Sigmoid colon (tissue), 7 donors: ENCODE results near the gene C4B. TPM values are rescaled to one million over a fixed set of nuclear protein-coding genes. Genes with fewer than 3 reads are reported as not detected.
"Not testable (repeated sequence)": the region's sequence is repeated elsewhere in the genome, so short reads cannot be mapped to it uniquely, and the experiment has no call there.

ENCODE experiments used
- DNase-seq: peaks from one replicate; pipeline ENCODE4 v3.0.0-alpha.2; 2019
- H3K27ac ChIP-seq, 4 donors: fragments of 200-600 bp; sonication (generic); one replicate each; pipeline ENCODE4 v1.5.1; 2016 to 2019; ENCODE audit warnings: mild to moderate bottlenecking in 1 of 4
- H3K27me3 ChIP-seq, 3 donors: fragments of 200-600 bp; sonication (generic); one replicate each; pipeline ENCODE4 v1.5.1; 2019; ENCODE audit warnings: mild to moderate bottlenecking in 1 of 3
- H3K36me3 ChIP-seq, 4 donors: fragments of 200-600 bp; sonication (generic); one replicate each; pipeline ENCODE4 v1.5.1; 2016 to 2019
- H3K4me1 ChIP-seq, 4 donors: fragments of 200-600 bp; sonication (generic); one replicate each; pipeline ENCODE4 v1.5.1; 2017 to 2019
- H3K4me3 ChIP-seq, 4 donors: fragments of 200-600 bp; sonication (generic); one replicate each; pipeline ENCODE4 v1.5.1; 2017 to 2019; ENCODE audit warnings: mild to moderate bottlenecking in 2 of 4, moderate library complexity in 1 of 4
- H3K9me3 ChIP-seq, 4 donors: fragments of 200-600 bp in 3 of 4; sonication (generic) in 3 of 4; one replicate each; pipeline versions ENCODE4 v1.5.1 to v1.6.1; 2013 to 2019
- CTCF ChIP-seq, 4 experiments: fragments of 450-650 bp in 3 of 4; fragments of 200-600 bp in 1 of 4; IDR thresholded peaks; one replicate each; pipeline ENCODE4 v1.5.1; 2016 to 2019; ENCODE audit warnings: antibody characterized with exemption in 4 of 4, mild to moderate bottlenecking in 3 of 4, moderate library complexity in 2 of 4
- EP300 ChIP-seq, 4 donors: sonication (generic); formaldehyde crosslinking; IDR thresholded peaks; one replicate each; pipeline ENCODE4 v1.6.1; 2017; ENCODE audit warnings: antibody characterized with exemption in 4 of 4
- POLR2A ChIP-seq, 2 donors: fragments of 450-650 bp; IDR thresholded peaks; one replicate each; pipeline ENCODE4 v1.6.1; 2016; ENCODE audit warnings: antibody characterized with exemption in 2 of 2, mild to moderate bottlenecking in 2 of 2, moderate library complexity in 2 of 2
- POLR2AphosphoS5 ChIP-seq, 4 donors: sonication (generic); formaldehyde crosslinking; IDR thresholded peaks; one replicate each; pipeline ENCODE4 v1.6.1; 2017; ENCODE audit warnings: antibody characterized with exemption in 4 of 4
- WGBS, 2 donors: extraction: QIAGEN DNeasy Blood & Tissue Kit; methylation state at CpG; one replicate each; pipeline ENCODE4 v1.1.7; 2013; 5-methylcytosine and 5-hydroxymethylcytosine counted together
- intact Hi-C: fragments of 100-400 bp; cut with DNase I; formaldehyde crosslinking; loops from one replicate; pipeline ENCODE4 v1.15.1; 2023
- polyA plus RNA-seq, 3 donors: library from polyadenylated mRNA; stranded (reverse); fragments of 200-250 nt; gene quantifications; one replicate each; pipeline ENCODE4 v1.2.3, GENCODE V29; 2013
- total RNA-seq, 4 donors: library from RNA; depleted of rRNA; stranded (reverse); fragments of >200 nt; gene quantifications; one replicate each; pipeline ENCODE4 v1.1.0, GENCODE V29; 2016
- donor health status: healthy with polysubstance abuse.
- donor health status: Bipolar disorder and iron deficiency.
- donor health status: healthy.

Gene C4B
- total and polyA plus RNA-seq, 7 donors: 3.2 to 291 (median 74.2) TPM

GRCh38 chr6:31977816-31978431 is 36.7 kb upstream of the C4B start:
- Histone ChIP-seq H3K36me3 (peaks cover 0 to 11% (median 9%) of the 10 kb centered on the region in 4 donors), H3K27me3 (no peaks in the 10 kb centered on the region), H3K4me1 (peaks cover 0 to 13% (median 8%) of the 10 kb centered on the region in 4 donors), H3K4me3 (no peak overlapping the region), H3K27ac (no peak overlapping the region), H3K9me3 (no peaks in the 10 kb centered on the region)
- peak; percentile 46 for DNase-seq
- WGBS, 2 donors: 95 to 96% methylated on average over 12 of the region's 12 CpGs
- intact Hi-C loops: loop anchor here (10.0 kb wide), 1 partner anchor 217 kb away; the partner anchor contains the start of genes GPSM3 and PBX2
- no peak for TF ChIP-seq POLR2A (IDR thresholded peaks at IDR 0.05)
- TF ChIP-seq POLR2AphosphoS5 (IDR thresholded peaks at IDR 0.05): no peak
- TF ChIP-seq CTCF (IDR thresholded peaks at IDR 0.05): no peak
- TF ChIP-seq EP300 (IDR thresholded peaks at IDR 0.05): no peak

GRCh38 chr6:31978831-31979230 is 35.8 kb upstream of the C4B start:
- Histone ChIP-seq H3K27me3 (no peaks in the 10 kb centered on the region), H3K36me3 (peaks cover 0 to 11% (median 9%) of the 10 kb centered on the region in 4 donors), H3K27ac (no peak overlapping the region), H3K4me1 (peaks cover 0 to 4% (median 0%) of the 10 kb centered on the region in 4 donors), H3K9me3 (no peaks in the 10 kb centered on the region), H3K4me3 (no peak overlapping the region)
- no peak for TF ChIP-seq POLR2A (IDR thresholded peaks at IDR 0.05)
- no peak for TF ChIP-seq CTCF (IDR thresholded peaks at IDR 0.05)
- no peak for TF ChIP-seq POLR2AphosphoS5 (IDR thresholded peaks at IDR 0.05)
- no peak for TF ChIP-seq EP300 (IDR thresholded peaks at IDR 0.05)
- no peak for DNase-seq
- 85 to 95% methylated on average over 5 of the region's 5 CpGs for WGBS, 2 donors
- intact Hi-C loops: loop anchor here (10.0 kb wide), 1 partner anchor 216 kb away; the partner anchor contains the start of genes GPSM3 and PBX2

- H3K4me3 ChIP-seq: no peak overlapping the region
- H3K27me3 ChIP-seq: no peaks in the 10 kb centered on the region
- DNase-seq: peak; percentile 46
- H3K27ac ChIP-seq: peak overlapping the region in 2 of 4 donors; percentile 1 to 17
- no peaks in the 10 kb centered on the region for H3K4me1 ChIP-seq
- H3K36me3 ChIP-seq: peaks cover 0 to 11% (median 9%) of the 10 kb centered on the region in 4 donors
- intact Hi-C loops: loop anchor here (10.0 kb wide), 1 partner anchor 215 kb away; the partner anchor contains the start of genes GPSM3 and PBX2
- no peak for TF ChIP-seq EP300 (IDR thresholded peaks at IDR 0.05)
- TF ChIP-seq POLR2A (IDR thresholded peaks at IDR 0.05): no peak
- TF ChIP-seq CTCF (IDR thresholded peaks at IDR 0.05): no peak
- no peak for TF ChIP-seq POLR2AphosphoS5 (IDR thresholded peaks at IDR 0.05)
- 88 to 96% methylated on average over 3 of the region's 3 CpGs for WGBS, 2 donors
- H3K9me3 ChIP-seq: no peaks in the 10 kb centered on the region
Measured at GRCh38 chr6:31979238-31979898, 35.2 kb upstream of the C4B start.

- H3K27ac ChIP-seq, H3K27me3 ChIP-seq, H3K9me3 ChIP-seq, intact Hi-C loops, H3K4me3 ChIP-seq, H3K4me1 ChIP-seq: not testable (repeated sequence)
- peak; percentile 39 for DNase-seq
- H3K36me3 ChIP-seq: peaks cover 0 to 11% (median 9%) of the 10 kb centered on the region in 4 donors
- 92 to 95% methylated on average over 13 of the region's 13 CpGs for WGBS, 2 donors
Measured at GRCh38 chr6:31980195-31980876, 34.3 kb upstream of the C4B start.

- intact Hi-C loops, H3K9me3 ChIP-seq, H3K27ac ChIP-seq, H3K27me3 ChIP-seq, H3K4me1 ChIP-seq, H3K4me3 ChIP-seq, DNase-seq: not testable (repeated sequence)
- WGBS, 2 donors: no CpG with 5 or more reads among the region's 5 CpGs
- peaks cover 0 to 11% (median 9%) of the 10 kb centered on the region in 4 donors for H3K36me3 ChIP-seq
Measured at GRCh38 chr6:31980998-31981397, 33.6 kb upstream of the C4B start.

GRCh38 chr6:31981744-31982143 is 32.9 kb upstream of the C4B start, which contains the start of gene C4A:
Gene C4A, plus strand, starts transcription at chr6:31982057. Its CDS starts 51 bp downstream, at chr6:31982108.
- H3K27me3 ChIP-seq, H3K4me1 ChIP-seq, H3K4me3 ChIP-seq, H3K27ac ChIP-seq, intact Hi-C loops, DNase-seq, H3K9me3 ChIP-seq: not testable (repeated sequence)
- WGBS, 2 donors: no CpG with 5 or more reads among the region's 7 CpGs
- H3K36me3 ChIP-seq: peaks cover 0 to 11% (median 9%) of the 10 kb centered on the region in 4 donors

- DNase-seq, H3K27me3 ChIP-seq, intact Hi-C loops, H3K9me3 ChIP-seq, H3K4me3 ChIP-seq, H3K4me1 ChIP-seq, H3K27ac ChIP-seq, H3K36me3 ChIP-seq: not testable (repeated sequence)
- WGBS, 2 donors: no CpG with 5 or more reads among the region's 10 CpGs
Measured at GRCh38 chr6:31989363-31989762, 25.2 kb upstream of the C4B start.

GRCh38 chr6:31994421-31994820 is 20.2 kb upstream of the C4B start:
- H3K27ac ChIP-seq, H3K4me1 ChIP-seq, H3K27me3 ChIP-seq, H3K4me3 ChIP-seq, H3K9me3 ChIP-seq, intact Hi-C loops, H3K36me3 ChIP-seq: not testable (repeated sequence)
- peak; percentile 40 for DNase-seq
- WGBS, 2 donors: 94 to 97% methylated on average over 9 to 10 of the region's 14 CpGs
